Endothelial cell of umbilical vein (primary cell): ENCODE data around the gene ZIC3. TPM values are rescaled to one million over a fixed set of nuclear protein-coding genes. Genes with fewer than 3 reads are reported as not detected.

Experiments used
- BruUV-seq: library from RNA; stranded (reverse); fragments of 400-500 nt; replicated peaks from 2 replicates; lab custom pipeline; 2021; lab: Mats Ljungman, UMichigan
- CTCF ChIA-PET: fragments of 300-600, 350-600 bp; sonication (Branson Sonifier 250); formaldehyde crosslinking; loops from one replicate; lab custom pipeline; 2021; ENCODE audit warnings: antibody characterized with exemption, inconsistent platforms; lab: Charles Lee
- POLR2A ChIA-PET: fragments of 300-600, 350-600 bp; sonication (Branson Sonifier 250); formaldehyde crosslinking; loops from one replicate; lab custom pipeline; 2021; ENCODE audit warnings: antibody characterized with exemption, inconsistent platforms; lab: Charles Lee
- DNase-seq: peaks from one replicate; pipeline ENCODE4 v3.0.0-alpha.2; 2011; ENCODE audit warnings: low read depth, low spot score
- FAIRE-seq: peaks from 2 replicates; lab custom pipeline; 2011; peaks lifted over from hg19 to GRCh38; lab: Jason Lieb, UNC
- H2AFZ ChIP-seq: 2 replicates; pipeline ENCODE4 v1.6.0; 2012; ENCODE audit warnings: low read depth, low read length, control low read depth, inconsistent platforms
- H3K27ac ChIP-seq: 2 replicates; pipeline ENCODE4 v1.5.1; 2011; ENCODE audit warnings: low read depth, mild to moderate bottlenecking, control low read depth, low read length, moderate library complexity; ENCODE audit not compliant: insufficient read depth
- H3K27me3 ChIP-seq, 2 experiments: 2 replicates each; pipeline versions ENCODE4 v1.6.0 to v1.6.1; 2011; ENCODE audit warnings: low read length in 2 of 2, mixed read lengths in 1 of 2; ENCODE audit not compliant: control insufficient read depth in 2 of 2, insufficient read depth in 2 of 2
- H3K36me3 ChIP-seq, 2 experiments: 2 replicates in 1 of 2; 3 replicates in 1 of 2; pipeline ENCODE4 v1.5.1; 2011; ENCODE audit warnings: low read length in 2 of 2, mild to moderate bottlenecking in 1 of 2, moderate library complexity in 1 of 2; ENCODE audit not compliant: control insufficient read depth in 2 of 2, insufficient read depth in 2 of 2; ENCODE audit errors: extremely low read depth in 1 of 2
- H3K4me1 ChIP-seq: 3 replicates; pipeline ENCODE4 v1.5.1; 2011; ENCODE audit warnings: mild to moderate bottlenecking, low read length; ENCODE audit not compliant: control insufficient read depth, insufficient read depth; ENCODE audit errors: extremely low read depth
- H3K4me2 ChIP-seq: 2 replicates; pipeline ENCODE4 v1.6.1; 2011; ENCODE audit warnings: low read length, control low read depth, mixed read lengths; ENCODE audit not compliant: insufficient read depth
- H3K4me3 ChIP-seq, 3 experiments: fragments of 200-600 bp in 1 of 3; sonication (generic), shearing (Covaris generic) in 1 of 3; replicated peaks in 1 of 3; 2 replicates each; pipeline ENCODE4 v1.5.1; 2011 to 2016; ENCODE audit warnings: control low read depth in 3 of 3, low read length in 3 of 3, mild to moderate bottlenecking in 2 of 3, inconsistent platforms in 1 of 3, low read depth in 1 of 3, moderate library complexity in 1 of 3; ENCODE audit not compliant: insufficient read depth in 1 of 3
- H3K79me2 ChIP-seq: 2 replicates; pipeline ENCODE4 v1.6.0; 2012; ENCODE audit warnings: low read length, inconsistent platforms; ENCODE audit not compliant: control insufficient read depth, insufficient read depth
- H3K9ac ChIP-seq: replicated peaks from 2 replicates; pipeline ENCODE3; 2011; ENCODE audit warnings: low read length, control low read depth; ENCODE audit not compliant: insufficient read depth; ENCODE audit errors: extremely low read depth
- H3K9me1 ChIP-seq: replicated peaks from 3 replicates; pipeline ENCODE4 v1.6.0; 2011; ENCODE audit warnings: mild to moderate bottlenecking, low read length; ENCODE audit not compliant: control insufficient read depth, insufficient read depth; ENCODE audit errors: extremely low read depth
- H3K9me3 ChIP-seq: replicated peaks from 2 replicates; pipeline ENCODE4 v1.5.1; 2012; ENCODE audit warnings: low read length, inconsistent platforms; ENCODE audit not compliant: control insufficient read depth, insufficient read depth
- H4K20me1 ChIP-seq: replicated peaks from 2 replicates; pipeline ENCODE3; 2011; ENCODE audit warnings: mild to moderate bottlenecking, low read length; ENCODE audit not compliant: control insufficient read depth, insufficient read depth; ENCODE audit errors: extremely low read depth
- EZH2 ChIP-seq: IDR thresholded peaks from 2 replicates; pipeline ENCODE4 v1.6.1; 2012; ENCODE audit warnings: borderline replicate concordance, low read depth, mild to moderate bottlenecking, moderate library complexity, low read length, inconsistent platforms; ENCODE audit not compliant: severe bottlenecking
- FOS ChIP-seq: IDR thresholded peaks from 2 replicates; pipeline ENCODE4 v1.6.1; 2011; ENCODE audit warnings: mild to moderate bottlenecking, low read length, moderate library complexity, borderline replicate concordance; ENCODE audit not compliant: insufficient read depth
- GATA2 ChIP-seq: IDR thresholded peaks from 2 replicates; pipeline ENCODE4 v1.7.0; 2011; ENCODE audit warnings: low read depth, mild to moderate bottlenecking, moderate library complexity, mixed read lengths, low read length; ENCODE audit not compliant: insufficient read length, insufficient read depth
- JUN ChIP-seq: IDR thresholded peaks from 2 replicates; pipeline ENCODE4 v1.6.1; 2011; ENCODE audit warnings: borderline replicate concordance, low read depth; ENCODE audit not compliant: insufficient read length, insufficient read depth
- MYC ChIP-seq: IDR thresholded peaks from one replicate; pipeline ENCODE4 v1.6.1; 2011; ENCODE audit warnings: mild to moderate bottlenecking, low read depth, low read length
- POLR2A ChIP-seq: IDR thresholded peaks from 2 replicates; pipeline ENCODE4 v1.6.1; 2012; ENCODE audit warnings: low read depth, mild to moderate bottlenecking, control low read depth, low read length
- POLR2AphosphoS5 ChIP-seq: IDR thresholded peaks from 2 replicates; pipeline ENCODE4 v1.6.1; 2012; ENCODE audit warnings: low read depth, mild to moderate bottlenecking, control low read depth, low read length, moderate library complexity; ENCODE audit not compliant: insufficient read depth
- dilution Hi-C: fragments of 300-500 bp; cut with MboI; formaldehyde crosslinking; loops from one replicate; pipeline ENCODE4 v1.15.0; 2019; ENCODE audit warnings: low sequenced_read_pairs; ENCODE audit not compliant: extremely low pct_ligation_motif_present
- intact Hi-C: fragments of 100-400 bp; cut with micrococcal nuclease; formaldehyde crosslinking; loops from one replicate; pipeline ENCODE4 v1.10.0; 2022
- polyA plus RNA-seq, 4 experiments: library from polyadenylated mRNA; depleted of rRNA in 3 of 4; stranded (reverse) in 3 of 4; unstranded in 1 of 4; fragments of >200 nt; gene quantifications; 2 replicates each; pipeline versions ENCODE4 v1.2.1 to v1.2.3, GENCODE V29; 2011 to 2012; ENCODE audit warnings: missing spikeins in 1 of 4
- total RNA-seq: library from RNA; stranded (reverse); gene quantifications from 2 replicates; pipeline ENCODE4 v1.2.3, GENCODE V29; 2021
- TF ChIP-seq, protein P1 (sequence below): IDR thresholded peaks from 2 replicates; pipeline ENCODE4 v1.6.1; 2011; ENCODE audit not compliant: insufficient read depth, insufficient read length
- TF ChIP-seq, protein P2 (sequence below), 2 donors: IDR thresholded peaks; 1 replicate in 1 of 2; 2 replicates in 1 of 2; pipeline ENCODE4 v1.5.1; 2011; ENCODE audit warnings: low read length in 2 of 2, mild to moderate bottlenecking in 2 of 2, moderate library complexity in 2 of 2, control low read depth in 1 of 2, inconsistent platforms in 1 of 2, low read depth in 1 of 2; ENCODE audit not compliant: insufficient read depth in 1 of 2; ENCODE audit errors: extremely low read depth in 1 of 2

Gene ZIC3
- total and polyA plus RNA-seq, 2 donors (not counting 3 experiments of a cell fraction or from before 2014, with no cell fraction given) = not detected

DNA sequence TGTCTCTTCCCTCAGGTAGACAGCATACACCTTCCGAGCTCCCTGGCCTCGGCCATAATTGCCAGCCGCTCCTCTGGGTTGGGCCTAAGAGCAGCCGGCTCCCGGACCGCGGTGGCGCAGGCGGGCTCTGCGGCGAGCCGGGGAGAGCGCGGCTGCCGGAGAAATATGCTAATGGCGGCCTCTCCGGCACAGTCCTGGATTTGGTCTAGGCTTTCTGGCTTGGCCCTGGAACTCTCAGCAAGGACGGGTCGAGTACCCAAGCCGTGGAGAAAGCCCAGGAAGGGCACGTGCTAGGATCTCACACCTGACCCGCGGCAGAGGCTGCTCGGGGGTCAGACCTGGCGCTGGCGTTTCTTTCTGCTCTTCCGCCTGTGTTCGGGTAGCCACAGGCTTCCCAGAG lies 18.6 kb upstream of the ZIC3 start:
- Histone ChIP-seq H3K4me2 (no peak overlapping the region), H2AFZ (no peak overlapping the region), H3K36me3 (no peaks in the 10 kb centered on the region), H3K4me3 (no peak overlapping the region), H3K9me3 (no peaks in the 10 kb centered on the region), H3K27ac (no peak overlapping the region), H3K79me2 (no peaks in the 10 kb centered on the region), H3K9ac (no peak overlapping the region), H3K4me1 (no peaks in the 10 kb centered on the region), H3K27me3 (peaks cover 9 to 23% of the 10 kb centered on the region in 2 experiments), H4K20me1 (no peaks in the 10 kb centered on the region), H3K9me1 (no peaks in the 10 kb centered on the region)
- intact Hi-C loops = no loop called here
- dilution Hi-C loops = no loop called here
- ChIA-PET POLR2A (no interaction called here), CTCF (no interaction called here)
- no peak for TF ChIP-seq FOS
- no peak for TF ChIP-seq GATA2
- no peak for TF ChIP-seq POLR2A
- TF ChIP-seq MYC = no peak
- TF ChIP-seq JUN = no peak
- no peak for FAIRE-seq
- DNase-seq = no peak
- BruUV-seq = no TSS peak

DNA sequence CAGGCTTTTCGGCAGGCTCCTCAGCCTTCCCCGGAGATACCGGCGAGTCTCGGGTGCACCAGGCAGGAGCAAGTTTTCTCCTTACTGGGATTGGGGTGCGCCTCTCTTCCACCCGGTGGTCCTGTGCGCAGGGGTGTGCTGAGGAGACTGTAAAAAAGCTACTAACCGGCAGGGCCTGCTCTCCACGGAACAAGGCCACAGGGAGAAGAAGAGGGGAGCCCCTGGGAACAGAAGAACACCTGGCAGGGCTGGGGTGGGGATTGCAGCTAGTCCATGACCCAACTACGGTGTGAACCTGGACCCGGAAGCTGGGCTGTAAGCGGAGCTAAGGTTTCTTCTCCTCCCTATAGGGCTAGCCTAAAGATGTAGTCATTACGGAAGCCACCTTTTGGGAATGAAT lies 17.7 kb upstream of the ZIC3 start:
- FAIRE-seq (no peak), DNase-seq (no peak)
- peaks cover 9 to 23% of the 10 kb centered on the region in 2 experiments for H3K27me3 ChIP-seq
- TF ChIP-seq, protein P1, sequence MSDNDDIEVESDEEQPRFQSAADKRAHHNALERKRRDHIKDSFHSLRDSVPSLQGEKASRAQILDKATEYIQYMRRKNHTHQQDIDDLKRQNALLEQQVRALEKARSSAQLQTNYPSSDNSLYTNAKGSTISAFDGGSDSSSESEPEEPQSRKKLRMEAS = no peak
- TF ChIP-seq EZH2 = no peak
- TF ChIP-seq, protein P2, sequence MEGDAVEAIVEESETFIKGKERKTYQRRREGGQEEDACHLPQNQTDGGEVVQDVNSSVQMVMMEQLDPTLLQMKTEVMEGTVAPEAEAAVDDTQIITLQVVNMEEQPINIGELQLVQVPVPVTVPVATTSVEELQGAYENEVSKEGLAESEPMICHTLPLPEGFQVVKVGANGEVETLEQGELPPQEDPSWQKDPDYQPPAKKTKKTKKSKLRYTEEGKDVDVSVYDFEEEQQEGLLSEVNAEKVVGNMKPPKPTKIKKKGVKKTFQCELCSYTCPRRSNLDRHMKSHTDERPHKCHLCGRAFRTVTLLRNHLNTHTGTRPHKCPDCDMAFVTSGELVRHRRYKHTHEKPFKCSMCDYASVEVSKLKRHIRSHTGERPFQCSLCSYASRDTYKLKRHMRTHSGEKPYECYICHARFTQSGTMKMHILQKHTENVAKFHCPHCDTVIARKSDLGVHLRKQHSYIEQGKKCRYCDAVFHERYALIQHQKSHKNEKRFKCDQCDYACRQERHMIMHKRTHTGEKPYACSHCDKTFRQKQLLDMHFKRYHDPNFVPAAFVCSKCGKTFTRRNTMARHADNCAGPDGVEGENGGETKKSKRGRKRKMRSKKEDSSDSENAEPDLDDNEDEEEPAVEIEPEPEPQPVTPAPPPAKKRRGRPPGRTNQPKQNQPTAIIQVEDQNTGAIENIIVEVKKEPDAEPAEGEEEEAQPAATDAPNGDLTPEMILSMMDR (IDR thresholded peaks at IDR 0.05; ENCODE audit: extremely low read depth in 1 of 2, insufficient read depth in 1 of 2, low read depth in 1 of 2, low read length in 2 of 2) = no peak
- TF ChIP-seq JUN = no peak
- no peak for TF ChIP-seq FOS
- TF ChIP-seq POLR2AphosphoS5 = no peak
- TF ChIP-seq GATA2 = no peak
- no peak for TF ChIP-seq MYC
- TF ChIP-seq POLR2A = no peak
- POLR2A ChIA-PET = no interaction called here
- H3K9me3 ChIP-seq = no peaks in the 10 kb centered on the region
- no peak overlapping the region for H3K4me3 ChIP-seq
- H3K4me2 ChIP-seq = no peak overlapping the region
- no peaks in the 10 kb centered on the region for H4K20me1 ChIP-seq
- no peaks in the 10 kb centered on the region for H3K9me1 ChIP-seq
- H3K27ac ChIP-seq = no peak overlapping the region
- dilution Hi-C loops (no loop called here), intact Hi-C loops (no loop called here)
- no TSS peak for BruUV-seq
- no peaks in the 10 kb centered on the region for H3K36me3 ChIP-seq
- no peak overlapping the region for H2AFZ ChIP-seq
- no peaks in the 10 kb centered on the region for H3K4me1 ChIP-seq
- H3K9ac ChIP-seq = no peak overlapping the region
- CTCF ChIA-PET = no interaction called here
- H3K79me2 ChIP-seq = no peaks in the 10 kb centered on the region
